Subcutaneous abdominal adipose tissue (tissue), 5 donors: ENCODE data around the gene ADIPOR2.
"Not testable (repeated sequence)": the region's sequence is repeated elsewhere in the genome, so short reads cannot be mapped to it uniquely, and the experiment has no call there.

Source experiments
- H3K27ac ChIP-seq: one replicate; pipeline ENCODE4 v1.7.0; 2013; ENCODE audit warnings: low read depth, mild to moderate bottlenecking, inconsistent platforms, low read length, moderate library complexity
- H3K27me3 ChIP-seq, 5 donors: one replicate each; pipeline ENCODE4 v1.7.0; 2013; ENCODE audit warnings: low read length in 5 of 5, inconsistent platforms in 1 of 5; ENCODE audit not compliant: control insufficient read depth in 5 of 5, insufficient read depth in 4 of 5
- H3K36me3 ChIP-seq, 5 donors: one replicate each; pipeline ENCODE4 v1.7.0; 2013; ENCODE audit warnings: low read length in 5 of 5; ENCODE audit not compliant: control insufficient read depth in 5 of 5, insufficient read depth in 5 of 5
- H3K4me1 ChIP-seq, 5 donors: one replicate each; pipeline ENCODE4 v1.7.0; 2013; ENCODE audit warnings: low read length in 5 of 5, mild to moderate bottlenecking in 3 of 5, moderate library complexity in 1 of 5; ENCODE audit not compliant: control insufficient read depth in 5 of 5, insufficient read depth in 5 of 5
- H3K4me3 ChIP-seq, 5 donors: one replicate each; pipeline ENCODE4 v1.7.0; 2013; ENCODE audit warnings: low read length in 5 of 5, low read depth in 1 of 5
- H3K9ac ChIP-seq, 5 donors: one replicate each; pipeline ENCODE4 v1.7.0; 2013; ENCODE audit warnings: low read length in 5 of 5, mild to moderate bottlenecking in 4 of 5, moderate library complexity in 3 of 5
- H3K9me3 ChIP-seq, 5 donors: one replicate each; pipeline ENCODE4 v1.7.0; 2013; ENCODE audit warnings: low read length in 5 of 5; ENCODE audit not compliant: control insufficient read depth in 5 of 5
- donor health status: healthy.
- donor health status: healthy.
- donor health status: healthy.
- donor health status: healthy.
- donor health status: healthy.

ADIPOR2 gene

DNA sequence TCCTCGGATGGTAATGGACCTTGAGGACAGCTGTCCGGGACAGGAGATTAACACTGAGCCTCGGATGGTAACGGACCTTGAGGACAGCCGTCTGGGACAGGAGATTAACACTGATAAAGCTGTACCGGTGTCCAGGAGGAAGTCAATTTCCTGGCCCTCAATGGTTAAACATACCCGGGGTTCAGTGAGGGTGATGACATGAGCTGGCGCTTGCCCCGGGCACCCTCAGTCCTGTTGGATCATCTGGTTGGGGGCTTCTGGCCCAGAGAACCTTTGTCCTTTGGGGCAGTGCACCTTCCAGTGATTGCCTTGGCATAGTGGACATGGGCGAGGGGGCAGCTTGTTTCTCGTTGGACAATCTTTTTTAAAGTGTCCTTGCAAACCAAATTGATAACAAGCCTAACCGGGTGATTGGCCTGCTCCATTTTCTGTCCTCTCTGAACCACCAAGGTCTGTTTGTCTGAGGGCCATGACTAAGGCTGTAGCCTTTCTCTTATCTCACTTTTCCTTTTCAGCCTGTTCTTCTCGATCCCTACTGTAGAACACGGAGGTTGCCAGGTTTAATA is 23.0 kb downstream of the ADIPOR2 start:
- H3K36me3 ChIP-seq, H3K9me3 ChIP-seq, H3K27me3 ChIP-seq, H3K9ac ChIP-seq, H3K4me3 ChIP-seq: not testable (repeated sequence)
- H3K27ac ChIP-seq: peak overlapping the region; percentile 69
- H3K4me1 ChIP-seq: peaks cover 0 to 54% (median 32%) of the 10 kb centered on the region in 5 donors

GRCh38 chr12:1715459-1715858 is 24.6 kb downstream of the ADIPOR2 start:
- Histone ChIP-seq H3K27ac (peak overlapping the region; percentile 19), H3K4me1 (peaks cover 0 to 62% (median 45%) of the 10 kb centered on the region in 5 donors)
- H3K36me3 ChIP-seq: not testable (repeated sequence)

GRCh38 chr12:1716215-1716862 is 25.5 kb downstream of the ADIPOR2 start:
- no peak overlapping the region for H3K4me3 ChIP-seq
- H3K36me3 ChIP-seq: peaks cover 0 to 5% (median 2%) of the 10 kb centered on the region in 5 donors
- H3K9ac ChIP-seq: no peak overlapping the region
- peaks cover 0 to 61% (median 40%) of the 10 kb centered on the region in 5 donors for H3K4me1 ChIP-seq
- H3K9me3 ChIP-seq: peaks cover 0 to 6% (median 0%) of the 10 kb centered on the region in 5 donors
- H3K27ac ChIP-seq: peak overlapping the region; percentile 19
- no peaks in the 10 kb centered on the region for H3K27me3 ChIP-seq

More at GRCh38 chr12:1715459-1715858, 24.6 kb downstream of the ADIPOR2 start:
- H3K9me3 ChIP-seq, H3K4me3 ChIP-seq, H3K27me3 ChIP-seq, H3K9ac ChIP-seq: not testable (repeated sequence)

DNA sequence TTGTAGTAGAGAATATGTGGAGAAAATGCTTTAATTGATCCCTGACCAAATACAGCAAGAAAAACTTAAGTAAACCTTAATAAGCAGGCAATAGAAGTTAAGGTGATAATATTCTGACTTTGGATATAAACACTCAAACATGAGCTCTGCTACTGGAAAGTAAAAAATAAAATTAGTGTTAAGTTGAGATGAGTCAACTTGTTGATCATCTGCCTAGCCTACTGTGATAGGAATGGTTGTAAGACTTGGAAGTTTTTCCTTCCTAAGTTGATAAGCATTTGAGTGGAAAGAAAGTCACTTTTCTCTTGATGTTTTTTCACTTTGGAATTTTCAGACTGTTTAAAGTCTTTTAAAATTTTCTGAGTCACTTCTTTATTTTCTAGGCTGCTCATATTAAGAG is 26.0 kb downstream of the ADIPOR2 start:
- Histone ChIP-seq H3K4me3 (no peak overlapping the region), H3K36me3 (peaks cover 0 to 5% (median 2%) of the 10 kb centered on the region in 5 donors), H3K9ac (no peak overlapping the region), H3K9me3 (peaks cover 0 to 6% (median 0%) of the 10 kb centered on the region in 5 donors), H3K4me1 (peaks cover 0 to 61% (median 39%) of the 10 kb centered on the region in 5 donors), H3K27me3 (no peaks in the 10 kb centered on the region), H3K27ac (peak overlapping the region; percentile 19)

DNA sequence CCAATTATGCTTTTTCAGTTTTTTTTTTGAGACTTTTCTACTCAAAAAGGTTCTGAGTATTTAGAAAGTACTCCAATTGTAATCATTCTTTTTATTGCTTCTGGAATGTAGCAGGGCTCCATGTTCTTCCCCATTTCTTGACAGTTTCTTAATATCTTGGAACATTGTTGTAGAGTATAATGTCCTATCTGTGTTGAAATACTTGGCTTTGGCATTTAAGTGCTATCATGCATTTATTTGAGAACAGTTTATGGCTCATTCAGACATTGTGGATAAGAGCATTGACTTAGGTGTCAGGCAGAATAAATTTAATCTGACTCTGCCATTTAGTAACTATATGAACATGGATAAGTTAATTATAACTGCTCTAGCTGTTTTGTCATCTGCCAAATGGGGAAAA is 28.3 kb downstream of the ADIPOR2 start:
- Histone ChIP-seq H3K4me1 (peaks cover 0 to 58% (median 33%) of the 10 kb centered on the region in 5 donors), H3K9me3 (peaks cover 0 to 6% (median 0%) of the 10 kb centered on the region in 5 donors), H3K36me3 (peaks cover 0 to 5% (median 2%) of the 10 kb centered on the region in 5 donors), H3K27ac (peak overlapping the region; percentile 38), H3K4me3 (no peak overlapping the region), H3K27me3 (no peaks in the 10 kb centered on the region), H3K9ac (no peak overlapping the region)

DNA sequence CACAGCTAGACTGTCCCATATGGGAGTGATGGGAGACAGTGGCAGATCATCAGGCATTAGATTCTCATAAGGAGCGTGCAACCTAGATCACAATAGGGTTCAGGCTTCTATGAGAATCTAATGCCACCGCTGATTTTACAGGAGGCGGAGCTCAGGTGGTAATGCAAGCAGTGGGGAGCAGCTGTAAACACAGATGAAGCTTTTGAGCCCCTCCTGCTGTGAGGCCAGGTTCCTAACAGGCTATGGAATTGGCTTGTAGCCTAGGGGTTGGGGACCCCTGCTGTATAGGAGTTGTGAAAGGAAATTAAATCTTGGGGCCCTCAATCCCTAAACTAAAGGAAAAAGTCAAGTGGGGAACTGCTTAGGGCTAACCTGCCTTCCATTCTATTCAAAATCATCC is 29.6 kb downstream of the ADIPOR2 start:
- Histone ChIP-seq H3K4me1 (peaks cover 0 to 58% (median 33%) of the 10 kb centered on the region in 5 donors), H3K27me3 (no peaks in the 10 kb centered on the region), H3K36me3 (peaks cover 0 to 2% (median 0%) of the 10 kb centered on the region in 5 donors), H3K9ac (no peak overlapping the region), H3K4me3 (no peak overlapping the region), H3K9me3 (peaks cover 0 to 1% (median 0%) of the 10 kb centered on the region in 5 donors), H3K27ac (no peak overlapping the region)

GRCh38 chr12:1723721-1724120 is 32.9 kb downstream of the ADIPOR2 start:
- peak overlapping the region; percentile 47 for H3K27ac ChIP-seq
- no peaks in the 10 kb centered on the region for H3K9me3 ChIP-seq
- no peak overlapping the region for H3K9ac ChIP-seq
- H3K4me1 ChIP-seq: peaks cover 0 to 50% (median 29%) of the 10 kb centered on the region in 5 donors
- peaks cover 0 to 6% (median 2%) of the 10 kb centered on the region in 5 donors for H3K36me3 ChIP-seq
- no peak overlapping the region for H3K4me3 ChIP-seq
- H3K27me3 ChIP-seq: no peaks in the 10 kb centered on the region

- Histone ChIP-seq H3K4me1 (peaks cover 0 to 45% (median 24%) of the 10 kb centered on the region in 5 donors), H3K9me3 (no peaks in the 10 kb centered on the region), H3K9ac (no peak overlapping the region), H3K27ac (peak overlapping the region; percentile 47), H3K36me3 (peaks cover 0 to 6% (median 2%) of the 10 kb centered on the region in 5 donors), H3K4me3 (no peak overlapping the region), H3K27me3 (no peaks in the 10 kb centered on the region)
Observed at GRCh38 chr12:1724250-1724649, 33.4 kb downstream of the ADIPOR2 start.

DNA sequence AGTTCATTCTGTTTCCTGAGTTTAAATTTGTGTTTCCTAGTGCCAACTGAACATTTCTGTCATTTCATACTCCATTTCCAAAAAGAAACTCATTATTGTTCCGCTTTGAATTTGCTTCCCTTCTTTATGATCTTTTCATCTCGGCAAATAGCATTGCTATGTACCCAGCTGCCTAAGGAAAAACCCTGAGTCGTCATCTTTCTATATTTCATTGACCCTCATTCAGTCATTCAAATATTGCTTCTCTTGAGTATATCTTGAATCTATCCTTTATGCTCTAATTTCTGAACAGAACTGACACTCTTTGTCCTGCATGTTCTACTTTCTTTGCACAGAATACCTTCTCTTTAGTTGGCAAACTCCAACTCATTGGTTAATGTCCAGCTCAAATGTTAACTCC is 35.9 kb downstream of the ADIPOR2 start:
- Histone ChIP-seq H3K4me3 (no peak overlapping the region), H3K4me1 (peaks cover 0 to 30% (median 13%) of the 10 kb centered on the region in 5 donors), H3K27me3 (no peaks in the 10 kb centered on the region), H3K27ac (peak overlapping the region; percentile 23), H3K9me3 (no peaks in the 10 kb centered on the region), H3K9ac (no peak overlapping the region), H3K36me3 (peaks cover 0 to 6% (median 2%) of the 10 kb centered on the region in 5 donors)

DNA sequence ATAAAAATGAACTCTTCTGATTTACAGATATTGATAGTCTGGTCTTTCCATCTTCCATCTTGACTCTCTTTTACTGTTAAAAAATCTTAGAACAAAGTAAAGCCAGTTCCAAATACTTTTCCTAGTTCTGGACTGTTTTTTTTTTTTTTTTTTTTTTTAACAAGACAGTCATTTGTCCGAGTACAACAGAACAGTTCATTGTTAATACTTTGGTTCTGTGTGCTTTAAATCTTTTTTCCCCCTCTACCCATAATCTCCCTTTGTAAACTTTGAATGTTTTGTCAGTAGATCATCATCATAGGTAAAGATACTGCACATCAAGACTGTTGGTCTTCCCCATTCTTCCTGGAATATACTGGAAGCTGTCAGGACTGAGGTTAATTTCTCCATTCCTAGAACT is 38.0 kb downstream of the ADIPOR2 start:
- Histone ChIP-seq H3K27me3 (no peaks in the 10 kb centered on the region), H3K4me3 (no peak overlapping the region), H3K4me1 (peaks cover 0 to 18% (median 6%) of the 10 kb centered on the region in 5 donors), H3K27ac (no peak overlapping the region), H3K36me3 (peaks cover 0 to 6% (median 3%) of the 10 kb centered on the region in 5 donors), H3K9ac (no peak overlapping the region), H3K9me3 (no peaks in the 10 kb centered on the region)
